Glomerular visceral epithelial cell (primary cell): ENCODE data around the gene ANGPT4.
A peak's percentile ranks its signal among the peaks of the same experiment; 100 is the strongest.
"Not testable (repeated sequence)": the region's sequence is repeated elsewhere in the genome, so short reads cannot be mapped to it uniquely, and the experiment has no call there.

Source experiments
- DNase-seq: peaks from one replicate; pipeline ENCODE4 v3.0.0-alpha.2; 2016; ENCODE audit errors: extremely low spot score

ANGPT4 gene

GRCh38 chr20:873875-874607, 42.1 kb downstream of the ANGPT4 start:
- no peak for DNase-seq

- DNase-seq: no peak
Observed at GRCh38 chr20:872855-873520, 43.1 kb downstream of the ANGPT4 start.

- DNase-seq: no peak
Observed at GRCh38 chr20:871948-872347, 44.2 kb downstream of the ANGPT4 start.

GRCh38 chr20:871436-871835, 44.7 kb downstream of the ANGPT4 start:
- no peak for DNase-seq

GRCh38 chr20:870758-871157, 45.4 kb downstream of the ANGPT4 start:
- no peak for DNase-seq

- DNase-seq: no peak
Observed at GRCh38 chr20:869606-870005, 46.5 kb downstream of the ANGPT4 start.

GRCh38 chr20:868279-868678, 47.9 kb downstream of the ANGPT4 start:
- no peak for DNase-seq

- no peak for DNase-seq
Observed at GRCh38 chr20:865440-865839, 50.7 kb downstream of the ANGPT4 start.

- DNase-seq: no peak
Observed at GRCh38 chr20:860891-861290, 55.2 kb downstream of the ANGPT4 start.

GRCh38 chr20:859751-860231, 56.3 kb downstream of the ANGPT4 start:
- DNase-seq: peak; percentile 23

- DNase-seq: no peak
Observed at GRCh38 chr20:858011-858410, 58.1 kb downstream of the ANGPT4 start.

- peak; percentile 99 for DNase-seq
Observed at GRCh38 chr20:856361-856775, 59.8 kb downstream of the ANGPT4 start.

GRCh38 chr20:855466-856360, 60.4 kb downstream of the ANGPT4 start:
- no peak for DNase-seq

GRCh38 chr20:854601-855000, 61.5 kb downstream of the ANGPT4 start:
- DNase-seq: no peak

- no peak for DNase-seq
Observed at GRCh38 chr20:853406-853996, 62.6 kb downstream of the ANGPT4 start.

- DNase-seq: not testable (repeated sequence)
Observed at GRCh38 chr20:848731-849130, 67.4 kb downstream of the ANGPT4 start.

GRCh38 chr20:848193-848592, 67.9 kb downstream of the ANGPT4 start:
- DNase-seq: no peak

GRCh38 chr20:846894-847278, 69.2 kb downstream of the ANGPT4 start:
- no peak for DNase-seq

- no peak for DNase-seq
Observed at GRCh38 chr20:845941-846893, 69.9 kb downstream of the ANGPT4 start.

- DNase-seq: no peak
Observed at GRCh38 chr20:845226-845868, 70.8 kb downstream of the ANGPT4 start.
